NCI-H446 treated with DMSO at 0.1 percent for 48 hours (cell line): ENCODE data around the gene CCR4.
"Not testable (repeated sequence)": the region's sequence is repeated elsewhere in the genome, so short reads cannot be mapped to it uniquely, and the experiment has no call there.

Experiments used
- DNase-seq: peaks from one replicate; lab custom pipeline; 2025; lab: John Stamatoyannopoulos, UW

CCR4 gene

DNA sequence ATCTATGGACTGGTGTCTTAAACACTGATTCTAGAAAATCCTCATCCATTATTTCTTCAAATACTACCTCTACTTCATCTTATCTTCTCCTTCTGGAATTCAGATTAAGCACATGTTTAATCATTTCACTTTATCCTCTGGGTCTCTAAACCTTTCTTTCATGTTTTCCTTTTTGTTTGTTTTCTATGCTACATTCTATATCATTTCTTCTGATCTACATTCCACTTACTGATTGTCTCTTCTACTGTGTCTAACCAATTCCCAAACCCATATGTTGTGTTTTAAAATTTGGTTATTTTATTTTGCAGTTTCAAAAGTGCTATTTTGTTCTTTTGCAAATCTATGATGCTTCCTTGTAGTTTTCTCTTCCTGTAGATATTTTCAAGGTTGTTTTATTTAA is 31.7 kb downstream of the CCR4 start:
- DNase-seq = no peak

DNA sequence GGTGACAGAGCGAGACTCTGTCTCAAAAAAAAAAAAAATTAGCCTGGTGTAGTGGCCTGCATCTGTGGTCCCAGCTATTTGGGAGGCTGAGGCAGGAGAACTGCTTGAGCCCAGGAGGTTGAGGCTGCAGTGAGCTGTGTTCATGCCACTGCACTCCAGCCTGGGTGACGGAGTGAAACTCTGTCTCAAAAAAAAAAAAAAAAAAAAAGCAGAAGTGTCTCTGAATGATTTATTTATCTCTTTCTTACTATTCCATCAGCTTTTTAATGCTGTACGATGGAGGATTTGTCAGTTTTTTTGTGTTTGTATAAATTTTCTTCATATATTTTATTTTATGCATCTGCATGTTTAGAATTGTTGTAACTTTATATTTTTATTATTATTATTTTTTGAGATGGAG is 33.5 kb downstream of the CCR4 start:
- not testable (repeated sequence) for DNase-seq

DNA sequence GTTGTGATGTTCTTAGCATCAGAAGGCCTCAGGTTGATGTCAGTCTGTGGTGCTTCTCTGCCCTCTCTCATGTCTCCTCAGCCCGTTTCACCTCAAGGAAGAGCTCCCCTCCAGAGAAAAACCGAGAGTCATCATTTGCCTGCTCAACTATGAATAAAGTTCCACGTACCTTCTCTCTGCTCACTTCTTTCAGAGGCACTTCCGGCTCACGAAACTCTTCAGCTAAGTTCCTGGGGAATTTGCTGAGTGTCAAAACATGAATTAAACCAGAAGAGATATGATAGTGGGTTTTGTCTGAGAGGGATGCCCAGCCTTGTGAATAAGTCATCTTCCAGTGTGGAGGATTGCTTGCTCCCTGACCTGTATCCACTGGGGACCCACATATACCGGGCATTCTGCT is 37.7 kb downstream of the CCR4 start:
- DNase-seq = no peak

DNA sequence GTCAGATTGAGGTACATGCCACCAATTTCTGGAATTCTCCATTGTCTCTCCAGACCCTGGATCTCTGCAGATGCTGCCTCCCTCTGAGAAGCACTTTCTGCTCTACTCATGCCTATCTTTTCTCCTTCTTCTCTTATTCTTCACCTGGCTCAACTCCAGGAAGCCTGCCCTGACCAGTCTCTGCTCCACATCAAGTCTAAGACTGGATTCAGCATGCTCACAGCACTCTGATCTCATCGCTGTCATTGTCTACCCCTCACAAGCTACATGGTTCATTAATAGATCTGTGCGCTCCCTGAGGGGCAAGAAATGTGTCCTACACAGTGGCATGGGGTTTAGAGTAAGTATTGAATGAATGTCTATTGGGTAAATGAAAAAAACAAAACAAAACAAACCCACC is 38.7 kb downstream of the CCR4 start:
- DNase-seq = no peak

DNA sequence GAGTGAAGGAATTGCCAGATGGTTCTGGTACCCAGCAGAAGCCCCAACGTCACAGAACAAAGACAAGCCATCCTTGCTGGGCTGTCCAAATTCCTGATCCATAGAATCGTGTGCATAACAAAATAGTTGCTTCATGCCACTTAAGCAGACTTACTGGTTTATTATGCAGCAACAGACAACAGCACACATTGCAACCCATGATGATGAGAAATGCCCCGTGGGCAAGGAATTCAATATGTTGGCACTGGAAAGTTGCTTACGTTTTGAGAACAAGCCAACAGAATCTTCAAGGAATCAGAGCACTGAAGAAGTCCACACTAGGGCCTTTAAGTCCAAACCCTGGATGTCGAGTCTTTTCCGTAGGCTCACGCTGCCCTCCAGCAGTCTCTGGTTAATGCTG is 40.3 kb downstream of the CCR4 start:
- DNase-seq = no peak

DNA sequence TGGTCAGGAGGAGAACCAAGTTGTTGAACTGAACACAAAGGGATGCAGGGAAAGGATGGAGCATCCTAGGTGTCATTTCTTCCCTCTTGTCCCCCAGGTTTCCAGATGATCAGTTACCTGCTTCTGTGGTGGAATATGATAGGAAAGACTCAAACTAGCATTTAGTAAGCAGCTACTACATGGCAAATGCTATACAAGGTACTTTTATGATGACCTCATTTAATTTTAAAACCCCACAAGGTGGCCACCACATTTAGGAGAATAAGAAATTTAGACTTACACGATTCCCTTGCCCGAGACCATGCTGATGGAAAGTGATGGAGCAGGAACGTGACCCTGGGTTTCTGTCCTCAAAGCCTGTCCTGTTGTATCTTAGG is 40.9 kb downstream of the CCR4 start:
- DNase-seq = no peak

DNA sequence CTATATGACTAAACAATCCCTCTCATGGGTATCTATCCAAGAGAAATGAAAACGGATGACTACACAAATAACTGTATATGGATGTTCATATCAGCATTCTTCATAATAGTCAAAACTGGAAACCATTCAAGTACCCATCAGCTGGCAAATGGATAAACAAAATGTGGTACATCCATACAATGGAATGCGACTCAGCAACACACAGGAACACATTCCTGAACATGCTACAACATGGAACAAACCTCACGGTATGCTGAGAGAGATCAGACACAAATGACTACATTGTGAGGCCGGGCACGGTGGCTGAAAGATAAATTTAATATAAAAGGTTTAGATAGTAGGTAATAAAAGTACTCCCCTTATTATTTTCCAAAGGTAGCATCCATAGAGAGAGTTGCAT is 42.6 kb downstream of the CCR4 start:
- no peak for DNase-seq

DNA sequence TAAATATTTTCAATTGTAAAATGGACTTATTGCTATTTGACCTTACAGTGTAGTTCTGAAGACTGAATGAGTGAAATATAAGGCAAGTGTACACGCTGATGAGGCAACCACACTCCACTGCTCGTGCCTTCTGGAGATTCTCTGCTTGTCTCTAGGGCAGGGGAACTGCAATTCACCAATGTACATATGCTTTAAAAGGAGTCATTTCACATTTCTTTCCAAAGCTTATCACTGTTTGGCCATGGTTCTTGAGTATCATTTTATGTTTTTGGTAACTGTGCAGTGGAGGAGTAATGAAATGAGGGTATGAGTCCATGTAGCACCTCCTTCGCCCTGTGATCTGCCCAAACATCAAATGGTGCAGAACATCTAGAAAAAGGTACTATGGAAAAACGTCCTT is 43.7 kb downstream of the CCR4 start:
- DNase-seq = no peak

DNA sequence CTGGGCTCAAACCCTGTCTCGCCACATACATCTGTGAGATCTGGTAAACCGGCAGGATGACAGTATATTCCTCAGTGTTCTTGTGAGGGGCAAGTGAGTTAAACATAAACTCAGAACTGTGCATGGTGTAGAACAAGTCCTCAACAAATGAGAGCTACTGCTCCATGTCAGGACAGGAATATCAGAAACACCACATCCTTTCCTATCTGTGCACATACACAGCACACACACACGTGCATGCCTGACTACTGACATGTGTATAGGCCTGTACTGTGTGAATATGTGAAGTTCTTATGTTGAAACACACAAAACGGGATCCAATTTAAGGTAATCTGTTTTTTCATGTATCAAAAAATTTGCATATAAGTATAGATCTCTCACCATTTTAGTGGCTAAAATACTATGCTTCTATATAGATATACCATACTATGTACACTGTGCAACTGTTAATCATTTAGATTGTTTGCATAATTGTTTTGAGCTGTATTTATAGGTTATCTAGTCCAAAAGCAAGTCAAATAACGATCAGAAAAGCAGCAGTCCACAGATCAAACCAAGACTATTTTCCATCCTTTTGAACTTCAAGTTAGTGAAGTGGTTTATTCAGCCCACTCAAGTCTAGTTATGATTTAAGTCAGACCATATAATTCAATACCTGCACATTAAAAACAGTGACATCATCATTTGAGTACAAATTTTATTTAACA is 44.8 kb downstream of the CCR4 start:
- DNase-seq = no peak

DNA sequence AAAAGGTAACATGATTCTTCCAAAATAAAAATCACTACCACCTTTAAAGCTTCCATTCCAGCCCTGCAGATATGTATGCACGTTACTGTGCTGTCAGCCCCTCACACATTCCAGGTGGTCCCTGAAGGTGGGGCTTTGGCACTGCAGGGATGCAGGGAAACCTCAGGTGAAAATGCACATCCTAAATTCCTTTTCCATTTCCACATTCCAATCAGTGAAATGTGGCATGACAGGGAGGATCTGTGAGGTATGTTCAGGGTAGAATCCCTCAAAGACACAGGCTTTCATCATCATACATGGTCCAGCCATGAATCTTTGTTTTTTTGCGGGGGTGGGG is 45.3 kb downstream of the CCR4 start:
- DNase-seq = no peak

DNA sequence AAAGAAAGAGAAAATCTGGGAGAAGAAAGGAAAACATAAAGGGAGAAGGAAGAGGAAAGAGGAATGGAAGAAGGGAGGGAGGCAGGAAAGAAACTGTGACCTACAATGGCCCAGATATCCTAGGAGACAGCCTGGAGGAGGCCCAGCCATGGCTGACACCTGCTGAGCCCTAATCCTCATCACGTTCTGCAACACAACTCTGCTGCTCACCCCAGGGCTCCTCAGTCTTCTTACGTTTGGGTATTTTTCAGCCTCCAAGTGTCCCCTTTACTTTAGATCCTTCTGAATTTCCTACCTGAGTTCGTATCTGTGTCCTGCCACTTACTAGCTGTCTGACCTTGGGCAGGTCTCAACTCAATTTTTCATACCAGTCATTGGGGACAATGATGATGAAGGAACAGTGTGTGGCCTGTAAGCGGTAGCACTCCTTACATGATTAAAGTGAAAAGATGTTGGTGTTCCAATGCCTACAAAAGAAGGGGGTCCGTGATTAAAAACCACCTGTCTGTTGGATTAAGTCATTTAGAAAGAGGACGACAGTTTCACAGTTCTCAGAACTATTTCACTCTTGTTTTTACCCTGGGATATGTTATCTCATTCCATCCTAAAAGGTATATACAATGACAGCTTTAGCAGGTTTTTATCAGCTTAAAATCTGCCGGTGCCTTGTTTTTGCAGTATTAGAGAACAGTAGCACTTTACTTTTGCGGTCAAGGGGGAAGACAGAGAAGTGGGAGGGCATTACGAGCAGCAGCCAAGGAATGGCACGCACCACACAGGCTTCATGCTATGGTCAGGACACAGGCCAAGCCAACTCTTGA is 47.4 kb downstream of the CCR4 start:
- no peak for DNase-seq

DNA sequence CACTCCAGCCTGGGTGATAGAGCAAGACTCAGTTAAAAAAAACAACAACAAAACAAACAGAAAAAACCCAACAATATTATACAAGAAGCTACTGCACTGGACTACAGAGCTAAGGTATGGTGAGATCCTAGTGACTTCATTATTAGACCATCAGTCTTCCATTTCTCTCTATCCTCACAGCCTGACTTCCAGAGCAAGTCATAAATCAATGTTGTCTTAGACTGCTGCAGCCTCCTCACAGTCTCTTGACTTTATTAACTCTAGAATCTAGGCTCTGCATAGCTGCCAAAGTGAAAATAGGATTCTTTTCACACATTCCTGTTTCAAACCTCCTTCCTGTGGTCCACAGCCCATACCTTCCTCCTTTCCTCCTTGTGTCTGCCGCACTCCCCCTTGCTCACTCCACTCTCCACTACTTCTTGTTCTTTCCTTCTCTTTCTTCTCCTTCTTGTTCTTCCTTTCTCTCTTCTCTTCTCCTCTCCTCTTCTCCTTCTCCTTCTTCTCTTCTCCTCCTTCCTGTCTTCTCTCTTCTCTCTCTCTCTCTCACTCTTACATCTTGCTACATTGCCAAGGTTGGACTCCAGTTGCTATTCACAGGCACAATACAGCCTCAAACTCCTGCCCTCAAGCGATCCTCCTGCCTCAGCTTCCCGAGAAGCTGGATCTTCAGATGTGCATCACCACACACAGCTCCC is 49.4 kb downstream of the CCR4 start:
- DNase-seq = no peak

DNA sequence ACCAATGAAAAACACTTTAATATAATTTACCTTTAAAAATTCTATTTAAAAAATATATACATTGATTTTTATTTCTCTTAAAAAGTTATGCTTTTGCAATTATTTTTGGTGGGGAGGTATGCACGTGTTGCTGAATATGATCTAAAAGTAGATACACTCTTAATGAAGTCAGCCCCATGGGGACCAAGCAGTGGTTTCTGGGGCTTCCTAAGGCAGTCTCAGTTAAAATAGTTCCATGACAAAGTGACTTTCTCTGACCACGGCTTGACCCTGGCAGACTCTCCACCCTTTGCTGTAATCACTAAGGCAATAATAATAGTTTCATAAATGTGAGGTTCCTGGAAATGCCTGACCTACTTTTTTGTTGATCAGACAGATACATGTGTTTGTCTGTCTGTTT is 50.4 kb downstream of the CCR4 start:
- DNase-seq = no peak

DNA sequence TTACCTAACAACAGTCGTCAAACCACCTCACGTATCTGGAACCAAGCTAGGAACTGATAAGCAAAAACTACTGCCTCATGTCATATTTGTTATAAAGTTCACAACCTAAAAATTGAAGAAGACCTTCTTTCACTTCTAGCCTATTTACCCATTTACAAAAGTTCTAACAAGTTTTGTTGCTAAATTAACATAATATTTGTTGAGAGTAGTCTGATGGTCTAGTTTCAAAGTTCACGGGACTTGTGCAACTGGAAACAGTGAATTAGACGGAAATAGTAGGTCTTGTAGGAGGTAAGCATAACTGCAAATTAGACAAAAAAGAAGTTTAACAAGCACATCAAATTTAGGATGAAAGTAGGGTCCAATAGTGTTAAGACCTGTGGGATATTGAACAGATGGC is 51.9 kb downstream of the CCR4 start:
- no peak for DNase-seq

DNA sequence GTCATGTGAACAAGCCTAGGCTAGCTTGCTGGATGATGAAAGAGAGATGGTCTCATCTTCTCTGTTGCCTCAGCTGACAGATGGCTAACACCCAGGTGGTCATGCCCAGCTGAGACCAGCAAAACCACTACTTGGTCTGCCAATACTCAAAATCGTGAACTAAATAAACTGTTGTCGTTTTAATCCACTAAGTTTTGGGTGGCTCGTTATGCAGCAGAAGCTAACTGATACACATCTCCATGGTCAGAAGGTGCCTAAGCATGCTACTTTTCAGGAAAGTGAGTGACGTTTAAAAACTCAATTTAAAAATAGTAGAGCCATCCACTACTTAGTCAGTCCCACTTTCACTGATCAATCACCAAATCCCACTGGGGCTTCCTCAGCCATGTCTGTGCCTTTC is 52.8 kb downstream of the CCR4 start:
- DNase-seq = no peak

DNA sequence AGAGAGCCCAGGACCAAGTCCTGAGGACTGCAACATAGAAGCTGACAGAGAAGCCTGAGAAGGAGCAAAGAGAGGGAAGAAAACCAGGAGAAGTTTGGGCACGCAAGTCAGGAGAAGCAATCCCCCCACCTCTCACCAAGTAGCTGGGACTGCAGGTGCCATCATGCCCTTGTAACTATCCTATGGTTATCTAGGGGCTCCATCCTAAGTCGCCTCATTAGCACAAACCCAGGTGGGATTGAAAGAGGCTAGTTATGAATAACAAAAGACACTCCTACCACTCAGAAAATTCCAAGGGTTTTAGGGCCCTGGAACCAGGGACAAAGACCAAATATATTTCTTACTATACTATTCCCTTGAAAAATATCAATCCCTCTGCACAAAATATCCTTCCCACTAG is 53.5 kb downstream of the CCR4 start:
- no peak for DNase-seq
